OCI-LY3 (cell line): ENCODE data around the gene PRKCE.

ENCODE experiments used
- CTCF ChIP-seq: fragments of 200-600, 300-600 bp; sonication (generic); IDR thresholded peaks from 2 replicates; pipeline ENCODE4 v1.5.1; 2014; ENCODE audit warnings: antibody characterized with exemption, low read length, low read depth
- EZH2phosphoT487 ChIP-seq: fragments of 200-600 bp; shearing (Covaris generic); IDR thresholded peaks from 2 replicates; pipeline ENCODE4 v1.6.1; 2018; ENCODE audit warnings: antibody characterized with exemption, mixed run types, low read depth

GRCh38 chr2:45941531-45942236 lies 290.2 kb downstream of the PRKCE start:
- TF ChIP-seq CTCF = no peak
- TF ChIP-seq EZH2phosphoT487 = no peak
